Retina (tissue), 1 donor: Measurements from ENCODE around the gene GRM5.

Experiments used
- DNase-seq: peaks from one replicate; pipeline ENCODE4 v3.0.0-alpha.2; 2016

GRM5 gene

GRCh38 chr11:88695689-88696414, 369.9 kb downstream of the GRM5 start:
- no peak for DNase-seq

- DNase-seq: no peak
These were observed 373.3 kb downstream of the GRM5 start for GRCh38 chr11:88692306-88693086.

- no peak for DNase-seq
These were observed 376.1 kb downstream of the GRM5 start for GRCh38 chr11:88689548-88690240.

- peak; percentile 16 for DNase-seq
These were observed 382.8 kb downstream of the GRM5 start for GRCh38 chr11:88683024-88683423.

- DNase-seq: no peak
These were observed 385.0 kb downstream of the GRM5 start for GRCh38 chr11:88680806-88681205.

GRCh38 chr11:88666364-88666763, 399.4 kb downstream of the GRM5 start:
- no peak for DNase-seq

- no peak for DNase-seq
These were observed 408.6 kb downstream of the GRM5 start for GRCh38 chr11:88657076-88657738.

GRCh38 chr11:88656283-88656682, 409.5 kb downstream of the GRM5 start:
- no peak for DNase-seq

GRCh38 chr11:88655656-88656055, 410.1 kb downstream of the GRM5 start:
- no peak for DNase-seq

GRCh38 chr11:88655196-88655595, 410.6 kb downstream of the GRM5 start:
- DNase-seq: no peak

GRCh38 chr11:88651556-88651955, 414.2 kb downstream of the GRM5 start:
- DNase-seq: no peak

- DNase-seq: no peak
These were observed 421.1 kb downstream of the GRM5 start for GRCh38 chr11:88644724-88645123.

- no peak for DNase-seq
These were observed 433.6 kb downstream of the GRM5 start for GRCh38 chr11:88632163-88632562.

- no peak for DNase-seq
These were observed 434.3 kb downstream of the GRM5 start for GRCh38 chr11:88631497-88631896.

GRCh38 chr11:88629496-88629895, 436.3 kb downstream of the GRM5 start:
- DNase-seq: no peak

GRCh38 chr11:88626216-88626615, 439.6 kb downstream of the GRM5 start:
- DNase-seq: no peak

- no peak for DNase-seq
These were observed 442.3 kb downstream of the GRM5 start for GRCh38 chr11:88623531-88623930.

- DNase-seq: no peak
These were observed 445.1 kb downstream of the GRM5 start for GRCh38 chr11:88620568-88621130.

GRCh38 chr11:88619656-88620385, 446.0 kb downstream of the GRM5 start:
- no peak for DNase-seq

GRCh38 chr11:88619071-88619425, 446.7 kb downstream of the GRM5 start:
- no peak for DNase-seq

- no peak for DNase-seq
These were observed 447.3 kb downstream of the GRM5 start for GRCh38 chr11:88618327-88619070.
